H9 (cell line): Measurements from ENCODE around the gene CLPTM1L. TPM values are rescaled to one million over a fixed set of nuclear protein-coding genes. Genes with fewer than 3 reads are reported as not detected.
A peak's percentile ranks its signal among the peaks of the same experiment; 100 is the strongest.

Experiments used
- DNase-seq: peaks from one replicate; pipeline ENCODE4 v3.0.0-alpha.2; 2017
- H2AFZ ChIP-seq: one replicate; pipeline ENCODE4 v1.6.1; 2013; ENCODE audit warnings: mild to moderate bottlenecking, low read length, control low read depth, moderate library complexity
- H2AK5ac ChIP-seq: 2 replicates; pipeline ENCODE4 v1.6.1; 2013; ENCODE audit warnings: low read length, control low read depth, mixed read lengths; ENCODE audit not compliant: insufficient read length
- H2BK120ac ChIP-seq: one replicate; pipeline ENCODE4 v1.6.1; 2013; ENCODE audit warnings: low read depth, mild to moderate bottlenecking, low read length, control low read depth, inconsistent platforms; ENCODE audit not compliant: poor library complexity, severe bottlenecking
- H2BK12ac ChIP-seq: 2 replicates; pipeline ENCODE4 v1.6.1; 2013; ENCODE audit warnings: low read length, control low read depth, mixed read lengths, low read depth; ENCODE audit not compliant: insufficient read length
- H2BK15ac ChIP-seq: 2 replicates; pipeline ENCODE4 v1.6.1; 2013; ENCODE audit warnings: low read depth, low read length, control low read depth
- H2BK20ac ChIP-seq: one replicate; pipeline ENCODE4 v1.6.1; 2013; ENCODE audit warnings: low read depth, mild to moderate bottlenecking, low read length, control low read depth, inconsistent platforms; ENCODE audit not compliant: poor library complexity, severe bottlenecking
- H2BK5ac ChIP-seq: 2 replicates; pipeline ENCODE4 v1.6.1; 2013; ENCODE audit warnings: low read length, control low read depth, mixed read lengths; ENCODE audit not compliant: insufficient read length
- H3K14ac ChIP-seq: 2 replicates; pipeline ENCODE4 v1.6.1; 2013; ENCODE audit warnings: low read length, control low read depth; ENCODE audit not compliant: insufficient read depth
- H3K18ac ChIP-seq: 2 replicates; pipeline ENCODE4 v1.6.1; 2013; ENCODE audit warnings: low read depth, mild to moderate bottlenecking, mixed read lengths, low read length, control low read depth; ENCODE audit not compliant: insufficient read length
- H3K23ac ChIP-seq: 2 replicates; pipeline ENCODE4 v1.6.1; 2013; ENCODE audit warnings: low read length, control low read depth, mixed read lengths, low read depth; ENCODE audit not compliant: insufficient read length
- H3K23me2 ChIP-seq: 2 replicates; pipeline ENCODE4 v1.6.1; 2013; ENCODE audit warnings: low read depth, mild to moderate bottlenecking, mixed read lengths, low read length, control low read depth; ENCODE audit not compliant: insufficient read length, poor library complexity, severe bottlenecking
- H3K27ac ChIP-seq: 2 replicates; pipeline ENCODE4 v1.5.1; 2013; ENCODE audit warnings: low read length, control low read depth, mixed read lengths, low read depth; ENCODE audit not compliant: insufficient read length
- H3K27me3 ChIP-seq: 2 replicates; pipeline ENCODE4 v1.6.1; 2013; ENCODE audit warnings: low read length, control low read depth, inconsistent platforms; ENCODE audit not compliant: insufficient read depth
- H3K4ac ChIP-seq: 2 replicates; pipeline ENCODE4 v1.6.1; 2013; ENCODE audit warnings: low read depth, mild to moderate bottlenecking, control low read depth, inconsistent platforms, low read length, moderate library complexity
- H3K4me1 ChIP-seq: 2 replicates; pipeline ENCODE4 v1.6.1; 2013; ENCODE audit warnings: low read length, control low read depth, inconsistent platforms; ENCODE audit not compliant: insufficient read depth
- H3K4me2 ChIP-seq: 2 replicates; pipeline ENCODE4 v1.6.1; 2013; ENCODE audit warnings: low read length, control low read depth, mixed read lengths; ENCODE audit not compliant: insufficient read length, insufficient read depth
- H3K56ac ChIP-seq: 2 replicates; pipeline ENCODE4 v1.6.1; 2013; ENCODE audit warnings: low read depth, mild to moderate bottlenecking, mixed read lengths, low read length, control low read depth; ENCODE audit not compliant: insufficient read length
- H3K79me1 ChIP-seq: 2 replicates; pipeline ENCODE4 v1.6.1; 2013; ENCODE audit warnings: low read depth, mild to moderate bottlenecking, moderate library complexity, low read length, control low read depth, inconsistent platforms; ENCODE audit not compliant: insufficient read depth, poor library complexity, severe bottlenecking
- H3K79me2 ChIP-seq: 2 replicates; pipeline ENCODE4 v1.6.1; 2013; ENCODE audit warnings: low read length, control low read depth, inconsistent platforms; ENCODE audit not compliant: insufficient read depth
- H3K9ac ChIP-seq: 2 replicates; pipeline ENCODE4 v1.6.1; 2013; ENCODE audit warnings: low read length, control low read depth, mixed read lengths; ENCODE audit not compliant: insufficient read length; ENCODE audit errors: extremely low read depth
- H3K9me3 ChIP-seq: one replicate; pipeline ENCODE4 v1.6.1; 2013; ENCODE audit warnings: low read depth, low read length, inconsistent platforms; ENCODE audit not compliant: control insufficient read depth
- H3T11ph ChIP-seq: one replicate; pipeline ENCODE4 v1.6.1; 2013; ENCODE audit warnings: mild to moderate bottlenecking, low read length, control low read depth, inconsistent platforms
- H4K20me1 ChIP-seq: one replicate; pipeline ENCODE4 v1.6.1; 2013; ENCODE audit not compliant: control insufficient read depth, insufficient read length, insufficient read depth
- H4K5ac ChIP-seq: 2 replicates; pipeline ENCODE4 v1.6.1; 2013; ENCODE audit warnings: low read depth, mild to moderate bottlenecking, mixed read lengths, low read length, control low read depth; ENCODE audit not compliant: insufficient read length
- H4K8ac ChIP-seq: replicated peaks from 2 replicates; pipeline ENCODE4 v1.6.1; 2013; ENCODE audit warnings: low read length, control low read depth, mixed read lengths, low read depth; ENCODE audit not compliant: insufficient read length
- H4K91ac ChIP-seq: 2 replicates; pipeline ENCODE4 v1.6.1; 2013; ENCODE audit warnings: low read depth, mild to moderate bottlenecking, moderate library complexity, mixed read lengths, low read length, control low read depth; ENCODE audit not compliant: insufficient read length
- H3K27ac Mint-ChIP-seq, 3 experiments: 2 replicates in 2 of 3; 3 replicates in 1 of 3; pipeline ENCODE4 v1.8.0; 2020 to 2021; ENCODE audit warnings: mixed read lengths in 3 of 3, mild to moderate bottlenecking in 1 of 3, moderate library complexity in 1 of 3
- H3K27me3 Mint-ChIP-seq: 2 replicates; pipeline ENCODE4 v1.8.0; 2021; ENCODE audit warnings: low read depth, mild to moderate bottlenecking, moderate library complexity, mixed read lengths
- H3K36me3 Mint-ChIP-seq, 3 experiments: 2 replicates in 2 of 3; 3 replicates in 1 of 3; pipeline ENCODE4 v1.8.0; 2020 to 2021; ENCODE audit warnings: low read depth in 3 of 3, mixed read lengths in 3 of 3; ENCODE audit not compliant: insufficient read depth in 1 of 3
- H3K4me1 Mint-ChIP-seq, 2 experiments: 2 replicates each; pipeline ENCODE4 v1.8.0; 2020; ENCODE audit warnings: mixed read lengths in 2 of 2
- H3K4me3 Mint-ChIP-seq, 2 experiments: 2 replicates in 1 of 2; 3 replicates in 1 of 2; pipeline ENCODE4 v1.8.0; 2020 to 2021; ENCODE audit warnings: mild to moderate bottlenecking in 2 of 2, mixed read lengths in 2 of 2, moderate library complexity in 1 of 2
- H3K9me3 Mint-ChIP-seq, 2 experiments: 2 replicates in 1 of 2; 3 replicates in 1 of 2; pipeline ENCODE4 v1.8.0; 2020; ENCODE audit warnings: mild to moderate bottlenecking in 2 of 2, mixed read lengths in 2 of 2, moderate library complexity in 1 of 2
- CTCF ChIP-seq: fragments of 200-600 bp; sonication (generic); conservative IDR thresholded peaks from 3 replicates; pipeline ENCODE4 v1.8.0; 2021; ENCODE audit warnings: antibody characterized with exemption, mild to moderate bottlenecking
- WGBS: extraction: QIAGEN DNeasy Blood & Tissue Kit; methylation state at CpG from one replicate; pipeline ENCODE4 v1.1.7; 2013; ENCODE audit warnings: missing lambda C conversion rate, low lambda C conversion rate, mixed read lengths; ENCODE audit not compliant: insufficient read length; ENCODE audit errors: extremely low coverage; 5-methylcytosine and 5-hydroxymethylcytosine counted together
- total RNA-seq: library from RNA; stranded (reverse); gene quantifications from 2 replicates; pipeline ENCODE4 v1.2.1, GENCODE V29; 2021

The CLPTM1L gene
- total RNA-seq, 1 experiment from 2014 or later = 108 TPM

- no peaks in the 10 kb centered on the region for H3K79me2 ChIP-seq
- H4K5ac ChIP-seq = no peak overlapping the region
- no peaks in the 10 kb centered on the region for H3K79me1 ChIP-seq
- no peak overlapping the region for H3K14ac ChIP-seq
- no peak overlapping the region for H3K4ac ChIP-seq
- H2BK15ac ChIP-seq = no peak overlapping the region
- H3T11ph ChIP-seq = no peak overlapping the region
- H4K20me1 ChIP-seq = no peaks in the 10 kb centered on the region
- no peak overlapping the region for H3K4me2 ChIP-seq
- DNase-seq = peak; percentile 10
- H3K18ac ChIP-seq = no peak overlapping the region
- WGBS = no CpG with 5 or more reads among the region's 15 CpGs
- H3K9me3 ChIP-seq = no peaks in the 10 kb centered on the region
- H3K27ac ChIP-seq = no peak overlapping the region
- Mint-ChIP-seq H3K27me3 (no peaks in the 10 kb centered on the region), H3K27ac (no peak overlapping the region), H3K4me1 (peaks cover 5% of the 10 kb centered on the region in 2 experiments; a peak in 2 of 4 replicates), H3K9me3 (no peaks in the 10 kb centered on the region; a peak in 2 of 5 replicates), H3K36me3 (peaks cover 43 to 83% (median 64%) of the 10 kb centered on the region in 3 experiments), H3K4me3 (no peak overlapping the region)
- no peak for TF ChIP-seq CTCF
- H3K4me1 ChIP-seq = no peaks in the 10 kb centered on the region
- no peaks in the 10 kb centered on the region for H3K27me3 ChIP-seq
- no peak overlapping the region for H3K56ac ChIP-seq
- H2BK5ac ChIP-seq = no peak overlapping the region
- H2AK5ac ChIP-seq = no peak overlapping the region
- H3K9ac ChIP-seq = no peak overlapping the region
- no peak overlapping the region for H2BK20ac ChIP-seq
- H3K23me2 ChIP-seq = no peaks in the 10 kb centered on the region
- no peak overlapping the region for H2BK120ac ChIP-seq
- H4K91ac ChIP-seq = no peak overlapping the region
- no peak overlapping the region for H2BK12ac ChIP-seq
- no peak overlapping the region for H2AFZ ChIP-seq
- H4K8ac ChIP-seq = no peak overlapping the region
- no peak overlapping the region for H3K23ac ChIP-seq
Observed at GRCh38 chr5:1324301-1324700, 20.6 kb downstream of the CLPTM1L start.
